ENCODE measurements around the gene SEPTIN11. TPM values are rescaled to one million over a fixed set of nuclear protein-coding genes. Genes with fewer than 3 reads are reported as not detected.
A peak's percentile ranks its signal among the peaks of the same experiment; 100 is the strongest.

The SEPTIN11 gene
- total RNA-seq, 2 donors from 2014 or later: 41.9 to 48.3 TPM

DNA sequence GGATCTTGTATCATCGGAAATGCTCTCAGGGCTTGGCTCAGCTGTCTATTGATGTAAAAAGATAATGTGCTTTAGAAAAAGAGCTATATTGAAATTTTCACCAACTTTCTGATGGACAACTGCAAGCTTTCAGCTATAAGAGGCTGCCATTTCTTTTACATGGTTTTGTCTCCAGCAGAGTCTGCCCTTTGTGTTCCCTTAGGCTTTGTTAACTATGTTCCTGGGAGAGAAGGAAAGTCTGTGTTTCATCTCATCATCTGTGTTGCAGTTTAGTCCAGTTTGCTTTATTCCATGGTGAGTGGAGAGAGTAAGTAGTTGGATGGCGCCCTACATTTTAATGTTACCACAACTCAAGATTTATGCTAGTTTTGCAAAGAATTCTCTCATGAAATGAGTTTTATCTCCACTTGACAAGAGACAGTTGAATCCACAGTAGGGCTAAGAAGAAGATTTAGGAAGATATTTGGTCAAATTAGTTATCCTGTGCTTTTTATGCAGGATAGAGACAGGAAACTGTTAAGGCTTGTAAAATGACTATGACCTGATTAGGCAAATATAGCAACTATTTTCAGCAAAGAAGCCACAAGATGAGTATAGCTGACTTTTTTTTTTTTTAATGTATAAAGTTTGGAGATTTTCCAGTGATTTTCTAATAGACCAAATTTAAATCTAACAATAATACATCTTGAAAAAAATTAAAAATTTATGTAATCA, 16.5 kb downstream of the SEPTIN11 start:
- no peak overlapping the region for H3K4me3 ChIP-seq
- no peaks in the 10 kb centered on the region for H3K27me3 ChIP-seq
- peaks cover 41% of the 10 kb centered on the region for H3K4me1 ChIP-seq
- no peaks in the 10 kb centered on the region for H3K9me3 ChIP-seq
- intact Hi-C loops (cut with DNase I): no loop called here
- no peak overlapping the region for H3K27ac ChIP-seq
- 92% methylated on average over 2 of the region's 2 CpGs for whole genome bisulfite sequencing, 2 donors
- TF ChIP-seq, protein P1, sequence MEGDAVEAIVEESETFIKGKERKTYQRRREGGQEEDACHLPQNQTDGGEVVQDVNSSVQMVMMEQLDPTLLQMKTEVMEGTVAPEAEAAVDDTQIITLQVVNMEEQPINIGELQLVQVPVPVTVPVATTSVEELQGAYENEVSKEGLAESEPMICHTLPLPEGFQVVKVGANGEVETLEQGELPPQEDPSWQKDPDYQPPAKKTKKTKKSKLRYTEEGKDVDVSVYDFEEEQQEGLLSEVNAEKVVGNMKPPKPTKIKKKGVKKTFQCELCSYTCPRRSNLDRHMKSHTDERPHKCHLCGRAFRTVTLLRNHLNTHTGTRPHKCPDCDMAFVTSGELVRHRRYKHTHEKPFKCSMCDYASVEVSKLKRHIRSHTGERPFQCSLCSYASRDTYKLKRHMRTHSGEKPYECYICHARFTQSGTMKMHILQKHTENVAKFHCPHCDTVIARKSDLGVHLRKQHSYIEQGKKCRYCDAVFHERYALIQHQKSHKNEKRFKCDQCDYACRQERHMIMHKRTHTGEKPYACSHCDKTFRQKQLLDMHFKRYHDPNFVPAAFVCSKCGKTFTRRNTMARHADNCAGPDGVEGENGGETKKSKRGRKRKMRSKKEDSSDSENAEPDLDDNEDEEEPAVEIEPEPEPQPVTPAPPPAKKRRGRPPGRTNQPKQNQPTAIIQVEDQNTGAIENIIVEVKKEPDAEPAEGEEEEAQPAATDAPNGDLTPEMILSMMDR (IDR thresholded peaks at IDR 0.05): no peak
- TF ChIP-seq POLR2A (IDR thresholded peaks at IDR 0.05): no peak
- DNase-seq: no peak
- no peak for ATAC-seq
- no peaks in the 10 kb centered on the region for H3K36me3 ChIP-seq (replicated peaks in 1 of 2; ENCODE audit: insufficient read depth in 1 of 2, low read depth in 2 of 2)

DNA sequence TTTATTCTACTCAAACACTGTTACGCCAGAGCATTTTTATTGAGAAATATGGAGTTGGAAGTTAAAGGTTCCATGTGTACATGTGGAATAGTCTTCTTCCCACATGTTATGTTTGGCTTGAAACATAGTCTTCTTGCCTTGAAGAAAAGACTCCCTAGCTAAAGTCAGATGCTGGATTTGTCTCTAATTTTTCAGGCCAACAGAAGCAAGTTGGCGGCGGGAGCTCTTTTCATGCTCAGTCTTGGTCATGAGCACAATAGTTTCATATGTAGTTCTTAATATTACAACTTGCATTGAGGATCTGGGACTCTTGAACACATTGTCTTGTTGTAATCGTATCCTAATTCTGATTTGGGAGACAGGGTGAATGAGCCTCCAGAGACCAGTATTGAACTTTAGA, 19.4 kb downstream of the SEPTIN11 start:
- TF ChIP-seq POLR2A (IDR thresholded peaks at IDR 0.05): no peak
- TF ChIP-seq, protein P1 (IDR thresholded peaks at IDR 0.05): no peak
- peak overlapping the region in 1 of 4 donors; percentile 49 for H3K27ac ChIP-seq
- peaks cover 19% of the 10 kb centered on the region for H3K4me1 ChIP-seq
- WGBS, 2 donors: 90 to 92% methylated on average over 4 of the region's 4 CpGs
- intact Hi-C loops (cut with DNase I): no loop called here
- H3K36me3 ChIP-seq (replicated peaks in 1 of 2; ENCODE audit: insufficient read depth in 1 of 2, low read depth in 2 of 2): no peaks in the 10 kb centered on the region
- DNase-seq (no peak), ATAC-seq (no peak)
- no peaks in the 10 kb centered on the region for H3K27me3 ChIP-seq
- H3K9me3 ChIP-seq: no peaks in the 10 kb centered on the region
- H3K4me3 ChIP-seq: no peak overlapping the region

DNA sequence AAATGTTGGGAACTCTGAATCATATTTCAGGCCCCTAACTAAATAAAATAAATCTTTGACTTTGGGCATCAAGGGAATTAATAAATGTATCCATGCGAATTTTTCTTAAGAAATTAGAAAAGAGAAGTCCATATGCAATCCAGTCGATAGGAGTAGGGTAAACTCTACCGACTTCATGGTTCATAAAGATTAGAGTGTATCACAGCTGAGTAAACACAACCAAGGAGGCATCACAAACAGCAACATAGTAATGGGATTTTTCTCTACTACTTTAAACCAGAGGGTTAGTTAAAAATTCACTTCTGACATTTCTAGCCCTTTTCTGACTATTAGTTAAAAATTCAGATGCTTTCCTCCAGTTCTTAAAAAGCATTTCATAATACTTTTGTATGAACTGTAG, 19.9 kb downstream of the SEPTIN11 start:
- DNase-seq (no peak), ATAC-seq (peak; percentile 62)

DNA sequence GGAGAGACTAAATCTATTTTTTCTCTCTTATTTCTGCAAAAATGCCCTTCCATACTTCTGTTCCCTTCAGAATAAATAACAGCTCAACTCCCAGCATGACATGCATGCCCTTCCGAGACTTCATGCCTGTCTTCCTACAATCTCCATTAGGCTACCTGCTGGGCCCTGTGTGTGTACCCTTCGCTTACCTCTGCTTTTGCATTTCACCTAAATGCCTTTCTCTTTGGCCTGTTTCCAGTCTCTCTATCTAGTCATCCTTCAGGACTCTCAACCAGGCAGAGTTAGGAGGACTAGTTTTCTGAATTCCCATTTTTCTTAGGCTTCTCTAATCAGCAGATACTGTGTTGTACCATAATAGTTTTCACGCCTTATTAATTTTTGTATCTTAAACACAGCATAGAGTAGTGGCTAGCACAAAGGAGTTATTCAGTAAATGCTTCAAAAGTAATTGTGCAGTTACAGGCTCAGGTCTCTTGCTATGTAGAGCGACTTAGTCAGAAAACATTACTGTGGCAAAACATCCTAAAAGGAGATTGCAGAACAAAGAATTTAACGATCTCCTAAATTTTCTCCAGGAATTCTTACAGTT, 20.5 kb downstream of the SEPTIN11 start:
- Histone ChIP-seq H3K27ac (peak overlapping the region in 3 of 4 donors; percentile 25 to 49 (median 33)), H3K9me3 (no peaks in the 10 kb centered on the region), H3K36me3 (replicated peaks in 1 of 2; ENCODE audit: insufficient read depth in 1 of 2, low read depth in 2 of 2) (no peaks in the 10 kb centered on the region), H3K27me3 (no peaks in the 10 kb centered on the region), H3K4me3 (no peak overlapping the region), H3K4me1 (peaks cover 14% of the 10 kb centered on the region)
- 80 to 87% methylated on average over 5 of the region's 5 CpGs for WGBS, 2 donors
- no peak for ATAC-seq
- no peak for DNase-seq
- no peak for TF ChIP-seq POLR2A (IDR thresholded peaks at IDR 0.05)
- TF ChIP-seq, protein P1 (IDR thresholded peaks at IDR 0.05): no peak
- intact Hi-C loops (cut with DNase I): no loop called here

More for the DNA sequence above, 19.9 kb downstream of the SEPTIN11 start:
- intact Hi-C loops (cut with DNase I): no loop called here
- Histone ChIP-seq H3K36me3 (replicated peaks in 1 of 2; ENCODE audit: insufficient read depth in 1 of 2, low read depth in 2 of 2) (no peaks in the 10 kb centered on the region), H3K4me1 (peaks cover 19% of the 10 kb centered on the region), H3K27me3 (no peaks in the 10 kb centered on the region), H3K9me3 (no peaks in the 10 kb centered on the region), H3K27ac (peak overlapping the region in 3 of 4 donors; percentile 25 to 49 (median 33)), H3K4me3 (no peak overlapping the region)
- 33 to 37% methylated on average over 3 of the region's 3 CpGs for WGBS, 2 donors
- no peak for TF ChIP-seq POLR2A (IDR thresholded peaks at IDR 0.05)
- TF ChIP-seq, protein P1 (IDR thresholded peaks at IDR 0.05): no peak
